ENCODE results near the gene TMEM87A.

GRCh38 chr15:42274702-42274989 is 1.4 kb upstream of the TMEM87A start:
- TF ChIP-seq CTCF (IDR thresholded peaks at IDR 0.05; ENCODE audit: low read length) (no peak), EZH2 (optimal IDR thresholded peaks at IDR 0.05; ENCODE audit: low read depth, low read length) (no peak)

Data from MM.1S (cell line).